ENCODE measurements around the gene SLC35A1.

Gene SLC35A1

DNA sequence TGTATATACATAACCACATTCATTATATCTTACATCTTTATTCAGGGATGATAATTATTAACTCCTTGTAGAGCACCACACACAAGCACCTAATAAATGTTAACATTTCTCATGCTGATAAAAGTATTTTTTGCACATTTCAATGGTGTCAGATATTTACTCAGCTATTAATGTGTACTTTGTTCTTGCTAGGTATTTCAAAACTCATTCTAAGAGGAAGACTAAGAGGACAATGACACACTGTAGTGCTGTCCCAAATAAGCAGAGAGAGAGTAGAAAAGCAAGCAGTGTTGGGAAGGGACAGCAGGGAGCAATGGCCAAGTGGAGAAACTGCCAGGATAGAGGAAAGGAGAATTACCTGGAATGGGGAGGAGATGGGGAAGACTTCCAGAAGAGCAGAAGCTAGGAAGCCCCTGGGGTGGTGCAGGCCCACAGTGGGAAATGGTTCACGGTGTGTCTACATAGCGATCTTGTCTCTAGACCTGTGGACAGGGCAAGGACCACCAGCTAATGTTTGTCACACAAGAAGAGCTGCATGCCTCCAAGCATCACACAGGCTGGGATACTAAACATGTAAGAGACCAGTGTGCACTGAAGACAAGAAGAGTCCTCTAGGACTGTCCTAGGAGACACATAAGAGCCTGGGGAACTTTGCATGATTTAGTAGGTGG is 61.7 kb downstream of the SLC35A1 start:
- DNase-seq: no peak

DNA sequence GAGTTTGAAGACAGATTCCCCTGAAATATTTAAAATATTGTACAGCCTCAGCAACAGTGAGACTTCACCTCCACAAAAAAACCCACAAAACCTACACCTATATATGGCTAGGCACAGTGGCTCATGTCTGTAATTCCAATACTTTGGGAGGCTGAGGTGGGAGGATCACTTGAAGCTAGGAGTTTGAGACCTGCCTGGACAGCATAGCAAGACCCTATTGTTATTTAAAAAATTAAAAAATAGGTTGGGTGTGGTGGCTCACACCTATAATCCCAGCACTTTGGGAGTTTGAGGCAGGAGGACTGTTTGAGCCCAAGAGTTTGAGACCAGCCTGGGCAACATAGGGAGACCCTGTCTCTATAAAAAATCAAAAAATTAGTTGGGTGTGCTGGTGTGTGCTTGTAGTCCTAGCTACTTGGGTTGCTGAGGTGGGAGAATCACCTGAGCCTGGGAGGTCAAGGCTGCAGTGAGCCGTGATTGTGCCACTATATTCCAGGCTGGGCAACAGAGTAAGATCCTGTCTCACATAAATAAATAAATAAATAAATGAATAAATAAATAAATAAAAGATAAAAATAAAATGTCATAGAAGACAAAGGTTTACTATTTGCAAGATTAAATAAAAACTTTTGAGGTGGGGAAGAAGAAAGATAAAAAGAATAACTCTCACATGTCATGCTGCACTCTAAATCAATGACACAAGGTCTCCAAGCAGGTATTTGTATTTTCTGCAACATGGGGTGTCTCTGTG is 65.9 kb downstream of the SLC35A1 start:
- no peak for DNase-seq

DNA sequence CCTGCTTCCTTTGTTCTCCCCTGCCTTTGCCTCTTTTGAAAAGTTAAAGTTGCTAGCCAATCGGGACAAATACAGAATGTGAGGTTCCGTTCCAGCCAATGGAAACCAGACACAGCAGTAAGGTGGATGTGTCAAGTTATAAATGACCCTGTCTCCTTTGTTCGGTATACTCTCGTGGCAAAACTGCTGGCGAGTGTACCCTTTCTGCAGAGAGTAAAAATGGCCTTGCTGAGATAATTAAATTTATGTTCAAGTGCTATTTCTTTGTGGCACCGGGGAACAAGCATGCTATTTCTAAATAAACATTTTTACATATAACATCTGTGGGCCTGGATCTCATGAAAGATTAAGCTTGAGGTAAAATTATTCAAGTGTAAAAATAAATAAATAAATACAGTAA is 66.8 kb downstream of the SLC35A1 start:
- no peak for DNase-seq

DNA sequence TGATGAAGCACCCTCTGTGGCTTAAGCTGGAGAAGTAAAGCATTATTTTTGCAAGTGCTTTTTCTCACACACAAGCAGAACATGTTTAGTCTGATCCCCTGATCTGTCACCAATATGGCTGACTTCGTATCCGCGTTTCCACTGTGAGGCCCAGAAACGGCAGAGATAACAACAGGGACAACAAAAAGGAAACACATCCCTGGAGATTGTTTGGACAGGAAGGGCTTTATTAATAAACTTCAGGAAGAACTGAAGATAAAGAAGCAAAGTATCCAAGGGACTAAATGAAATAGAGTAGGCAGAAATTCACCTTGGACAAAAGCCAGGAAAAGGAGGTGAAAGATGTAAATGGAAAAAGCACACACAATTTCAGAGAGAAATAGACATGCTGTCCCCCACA is 67.8 kb downstream of the SLC35A1 start:
- DNase-seq: no peak

DNA sequence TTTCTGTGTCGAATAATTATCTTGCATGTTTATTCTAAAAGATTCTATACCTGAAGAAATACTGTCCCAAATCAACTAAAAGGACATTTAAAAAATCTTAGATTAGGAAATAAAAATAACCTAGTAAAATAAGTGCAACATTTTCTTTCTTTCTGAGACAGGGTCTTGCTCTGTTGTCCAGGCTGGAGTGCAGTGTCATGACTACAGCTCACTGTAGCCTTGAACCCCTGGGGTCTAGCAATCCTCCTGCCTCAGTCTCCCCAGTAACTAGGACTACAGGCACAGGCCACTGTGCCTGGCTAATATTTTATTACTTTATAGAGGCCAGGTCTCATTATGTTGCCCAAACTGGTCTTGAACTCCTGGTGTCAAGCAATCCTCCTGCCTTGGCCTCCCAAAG is 68.3 kb downstream of the SLC35A1 start:
- DNase-seq: no peak

DNA sequence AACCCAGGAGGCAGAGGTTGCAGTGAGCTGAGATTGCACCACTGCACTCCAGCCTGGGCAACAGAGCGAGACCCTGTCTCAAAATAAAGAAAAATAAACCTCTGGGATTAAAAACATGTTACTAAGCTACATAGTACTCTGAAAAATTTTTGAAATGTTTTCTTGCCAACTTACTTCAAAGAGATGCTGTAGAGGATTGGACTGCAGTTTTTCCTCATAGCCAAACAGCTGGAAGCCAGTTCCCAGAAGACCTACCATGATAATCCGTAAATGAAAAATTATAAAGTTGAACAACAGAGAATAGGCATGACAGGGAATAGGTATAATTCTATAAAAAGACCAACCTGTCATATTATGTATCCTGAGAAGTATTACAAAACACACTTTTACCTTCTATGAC is 69.0 kb downstream of the SLC35A1 start:
- no peak for DNase-seq

DNA sequence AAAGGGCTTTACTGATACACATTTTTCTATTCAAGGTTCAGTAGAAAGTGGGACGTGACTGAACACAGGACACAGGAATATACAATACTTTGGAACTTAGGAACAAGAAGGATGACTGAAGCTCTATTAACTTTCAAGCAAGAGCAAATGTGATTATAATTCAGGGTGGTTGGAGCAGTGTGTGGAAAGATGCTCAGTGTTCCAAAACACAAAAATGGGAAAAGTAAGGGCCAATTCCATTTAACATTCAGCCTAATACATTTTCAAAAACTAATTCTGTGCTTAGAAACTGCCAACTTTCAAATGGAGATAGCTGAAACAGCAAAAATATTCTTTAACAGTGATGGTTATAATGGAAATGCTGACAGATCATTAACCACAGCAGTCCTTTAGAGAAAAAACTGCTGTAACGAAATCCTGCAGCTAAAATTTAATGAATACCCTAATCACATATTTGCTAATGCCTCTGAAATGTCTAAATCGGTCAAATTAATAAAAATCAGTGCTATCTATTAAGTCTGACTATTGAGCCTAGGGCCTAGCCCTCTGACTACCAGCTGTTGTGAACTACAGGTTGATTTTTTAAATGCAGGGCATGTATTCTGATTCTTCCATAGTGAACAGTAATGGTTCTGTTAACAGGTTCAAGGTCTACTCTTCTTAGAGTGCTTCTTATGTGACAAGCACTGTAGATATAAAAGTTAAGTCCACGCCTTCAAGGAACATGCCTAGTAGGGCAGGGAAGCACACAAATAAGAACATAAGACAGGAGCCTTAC is 71.1 kb downstream of the SLC35A1 start:
- no peak for DNase-seq

DNA sequence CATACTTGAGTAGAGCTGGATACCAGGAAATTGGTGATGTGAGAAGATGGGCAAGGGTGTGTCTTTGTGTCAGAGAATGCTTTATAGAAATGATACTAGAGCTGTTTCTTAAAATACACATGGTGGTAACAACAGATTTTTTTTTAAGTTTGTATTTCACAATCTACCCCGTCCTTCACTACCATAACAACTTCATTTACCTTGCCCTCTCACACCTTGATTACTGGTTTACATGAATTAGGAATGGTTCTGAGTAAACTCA is 71.6 kb downstream of the SLC35A1 start:
- DNase-seq: no peak

DNA sequence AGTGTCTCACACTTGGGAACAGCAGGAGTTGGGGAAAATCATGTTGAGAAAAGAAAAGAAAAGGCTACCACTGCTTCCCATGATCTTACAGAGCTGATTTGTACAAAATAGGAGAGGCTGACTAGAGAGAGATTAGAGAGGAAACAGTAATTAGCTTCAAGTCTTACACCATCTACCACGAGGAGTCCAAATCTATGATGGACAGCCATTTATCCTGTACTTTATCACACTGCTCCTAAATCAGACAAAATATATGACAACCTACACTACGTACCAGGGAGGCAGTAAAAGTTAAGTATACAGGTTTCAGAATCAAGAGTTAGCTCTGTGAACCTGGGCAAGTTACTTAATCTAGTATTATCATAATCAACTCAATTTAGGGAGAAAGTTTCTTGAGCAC is 79.0 kb downstream of the SLC35A1 start:
- no peak for DNase-seq

DNA sequence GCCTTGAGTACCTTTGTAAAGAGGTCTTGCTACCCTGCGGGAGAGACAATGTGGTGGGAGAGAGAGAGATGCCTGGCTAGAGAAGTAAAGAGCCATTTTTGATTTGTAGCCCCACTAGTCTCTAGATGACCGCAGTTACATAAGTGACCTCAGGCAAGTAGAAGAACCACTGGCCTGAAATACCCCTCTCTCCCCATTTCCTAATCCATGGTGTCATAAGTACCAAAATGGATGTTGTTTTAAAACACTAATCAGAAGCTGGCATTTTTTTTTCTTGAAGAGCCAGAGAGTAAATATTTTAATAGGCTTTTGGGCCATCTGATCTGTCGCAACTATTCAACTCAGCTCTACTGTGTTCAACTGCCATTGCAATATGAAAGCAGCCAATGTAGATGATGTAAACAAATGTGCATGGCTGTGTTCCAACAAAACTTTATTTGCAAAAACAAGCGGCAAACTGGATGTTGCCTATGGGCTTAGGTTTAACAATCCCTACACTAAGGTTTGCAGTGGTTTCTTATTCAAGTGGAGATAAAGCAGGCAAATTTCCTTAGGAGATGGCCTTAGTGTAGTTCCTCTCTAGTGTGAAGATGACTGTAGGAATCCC is 80.5 kb downstream of the SLC35A1 start:
- no peak for DNase-seq

DNA sequence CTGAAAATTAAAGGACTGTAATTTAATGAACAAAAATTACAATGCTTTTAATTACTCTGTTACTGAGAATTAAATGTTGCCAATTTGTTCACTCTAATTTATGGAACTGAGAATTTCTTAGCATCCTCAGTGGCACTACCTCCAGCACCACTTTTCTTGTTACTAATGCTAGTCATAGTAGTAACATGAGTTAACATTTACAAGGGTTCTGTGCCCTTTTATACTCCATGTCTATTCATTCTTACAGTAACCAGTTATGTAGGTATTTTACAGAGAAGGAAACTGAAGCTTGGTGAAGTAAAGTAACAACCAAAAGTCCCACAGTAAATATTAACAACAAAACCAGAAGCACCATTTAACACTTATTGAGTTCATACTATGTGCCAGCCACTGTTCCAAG is 82.7 kb downstream of the SLC35A1 start:
- no peak for DNase-seq

DNA sequence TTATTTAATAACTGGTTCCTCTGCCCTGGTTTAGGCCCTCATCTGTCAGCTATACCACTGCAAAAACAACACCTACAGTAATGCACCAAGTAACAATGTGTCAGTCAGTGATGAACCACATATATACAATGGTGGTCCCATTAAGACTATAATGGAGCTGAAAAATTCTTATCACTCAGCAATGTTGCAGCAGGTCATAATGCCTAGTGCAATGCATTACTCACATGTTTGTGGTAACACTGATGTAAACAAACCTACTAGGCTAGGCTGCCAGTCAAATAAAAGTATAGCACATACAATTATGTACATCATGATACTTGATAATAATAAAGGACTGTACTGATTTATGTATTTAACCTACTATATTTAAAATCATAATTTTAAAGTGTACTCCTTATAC is 85.7 kb downstream of the SLC35A1 start:
- DNase-seq: no peak

DNA sequence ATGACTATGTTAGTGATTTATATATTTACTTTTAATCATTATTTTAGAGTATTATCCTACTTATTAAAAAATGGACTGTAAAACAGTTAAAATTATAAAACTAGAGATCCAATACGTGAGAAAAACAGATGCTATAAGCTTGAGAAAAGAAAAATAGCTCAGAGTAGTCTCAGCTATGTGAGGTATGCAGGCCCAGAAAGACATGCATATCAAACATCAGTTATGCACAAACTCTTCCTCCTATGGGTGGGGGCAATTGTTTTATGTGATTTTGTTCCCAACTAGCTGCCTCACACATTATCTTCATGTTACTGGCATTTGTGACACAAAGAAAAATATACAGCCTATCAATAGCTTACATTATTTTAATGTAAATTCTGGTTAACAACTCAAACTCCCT is 88.2 kb downstream of the SLC35A1 start:
- no peak for DNase-seq

All from stimulated activated CD4-positive, alpha-beta T cell treated with anti-CD3 and anti-CD28 coated beads, Interleukin-4, amount 100 ng/mL, for 1 hour (primary cell).